ENCODE results near the gene DCP1B. TPM values are rescaled to one million over a fixed set of nuclear protein-coding genes. Genes with fewer than 3 reads are reported as not detected.

DCP1B gene
- total and polyA plus RNA-seq, 2 experiments from 2014 or later, result 27.8 to 27.9 TPM

DNA sequence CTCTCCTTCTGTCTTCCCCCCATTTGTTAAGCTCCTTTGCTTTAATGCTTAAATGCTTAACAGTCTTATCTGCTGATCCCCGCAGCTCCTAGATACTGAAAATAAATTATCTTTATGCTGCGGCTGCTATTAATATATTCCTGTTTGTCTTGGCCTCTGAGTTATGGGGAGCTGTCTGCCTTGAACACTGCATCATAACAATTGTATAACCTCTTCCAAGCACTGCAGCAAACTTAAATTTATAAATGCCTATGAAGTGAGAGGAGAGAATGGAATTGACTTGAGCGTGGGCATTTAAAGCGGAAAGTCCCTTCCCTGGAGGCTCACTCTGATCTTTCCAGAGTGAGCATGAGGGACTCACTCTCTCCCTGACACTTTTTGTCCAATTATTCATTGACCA is 23.1 kb upstream of the DCP1B start:
- peaks cover 9% of the 10 kb centered on the region for H3K4me1 ChIP-seq (ENCODE audit: low read depth)
- no peaks in the 10 kb centered on the region for H3K27me3 ChIP-seq
- H3K4me3 ChIP-seq, result no peak overlapping the region
- no peak for TF ChIP-seq CTCF (IDR thresholded peaks at IDR 0.05; ENCODE audit: low read depth, low read length)
- H3K27ac ChIP-seq, result no peak overlapping the region
- no peaks in the 10 kb centered on the region for H3K9me3 ChIP-seq (ENCODE audit: low read depth)
- no peaks in the 10 kb centered on the region for H3K36me3 ChIP-seq
- DNase-seq (ENCODE audit: low read depth in 1 of 2, low spot score in 1 of 2), result no peak

DNA sequence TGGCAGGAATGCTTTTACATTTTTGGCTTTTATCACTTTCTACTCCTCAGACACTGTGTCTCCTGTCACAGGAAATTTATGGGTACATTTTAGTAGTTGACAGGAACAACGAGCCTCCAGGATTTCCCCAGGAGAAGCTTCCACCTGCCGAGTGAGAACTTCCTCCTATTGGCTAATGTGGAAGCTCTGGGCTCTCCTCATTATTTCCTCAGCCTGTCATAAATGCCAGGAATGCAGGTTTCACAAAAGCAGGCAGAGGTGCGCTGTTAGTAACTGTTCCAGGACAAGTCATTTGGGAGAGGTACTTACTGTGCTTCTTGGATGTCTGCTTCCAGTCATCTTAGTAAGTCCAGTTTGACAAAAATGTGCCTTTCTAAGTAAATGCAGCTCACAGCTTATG is 19.1 kb upstream of the DCP1B start:
- Histone ChIP-seq H3K9me3 (ENCODE audit: low read depth) (no peaks in the 10 kb centered on the region), H3K4me3 (no peak overlapping the region), H3K4me1 (ENCODE audit: low read depth) (no peaks in the 10 kb centered on the region), H3K27ac (no peak overlapping the region), H3K27me3 (no peaks in the 10 kb centered on the region), H3K36me3 (no peaks in the 10 kb centered on the region)
- no peak for DNase-seq (ENCODE audit: low read depth in 1 of 2, low spot score in 1 of 2)
- TF ChIP-seq CTCF (IDR thresholded peaks at IDR 0.05; ENCODE audit: low read depth, low read length), result no peak

DNA sequence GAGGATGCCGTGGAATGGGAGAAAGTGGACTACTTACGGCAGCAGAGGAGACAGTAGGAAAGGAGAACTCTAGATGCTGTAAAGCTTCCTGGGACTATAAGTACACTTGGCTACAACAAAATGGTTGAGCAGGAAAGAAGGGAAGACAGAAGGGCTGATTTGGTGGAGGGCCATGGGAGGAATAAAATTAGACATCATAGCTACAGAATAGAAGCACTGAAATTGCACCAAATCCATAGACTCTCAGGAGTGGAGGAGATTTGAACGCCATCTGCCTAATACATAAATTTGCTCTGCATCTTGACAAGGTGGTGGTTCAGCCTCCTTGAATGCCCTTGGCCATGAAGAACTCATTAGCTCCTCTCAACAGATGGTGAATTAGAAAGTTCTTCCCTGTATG is 16.3 kb upstream of the DCP1B start:
- Histone ChIP-seq H3K36me3 (no peaks in the 10 kb centered on the region), H3K9me3 (ENCODE audit: low read depth) (no peaks in the 10 kb centered on the region), H3K4me1 (ENCODE audit: low read depth) (peaks cover 4% of the 10 kb centered on the region), H3K4me3 (no peak overlapping the region), H3K27me3 (no peaks in the 10 kb centered on the region), H3K27ac (no peak overlapping the region)
- DNase-seq (ENCODE audit: low read depth in 1 of 2, low spot score in 1 of 2), result no peak
- no peak for TF ChIP-seq CTCF (IDR thresholded peaks at IDR 0.05; ENCODE audit: low read depth, low read length)

DNA sequence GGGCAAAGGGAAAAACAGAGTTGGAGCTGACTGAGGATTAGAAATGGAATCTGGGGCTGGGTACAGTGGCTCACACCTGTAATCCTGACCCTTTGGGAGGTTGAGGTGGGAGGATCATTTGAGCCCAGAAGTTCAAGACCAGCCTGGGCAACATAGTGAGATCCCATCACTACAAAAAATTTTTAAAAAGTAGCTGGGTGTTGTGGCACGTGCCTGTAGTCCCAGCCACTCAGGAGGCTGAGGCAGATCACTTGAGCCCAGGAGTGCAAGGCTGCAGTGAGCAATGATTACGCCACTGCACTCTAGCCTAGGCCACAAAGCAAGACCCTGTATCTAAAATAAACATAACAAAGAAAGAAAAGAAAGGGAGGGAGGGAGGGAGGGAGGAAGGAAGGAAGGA is 14.9 kb upstream of the DCP1B start:
- no peak for TF ChIP-seq CTCF (IDR thresholded peaks at IDR 0.05; ENCODE audit: low read depth, low read length)
- no peaks in the 10 kb centered on the region for H3K36me3 ChIP-seq
- H3K27ac ChIP-seq, result no peak overlapping the region
- no peak for DNase-seq (ENCODE audit: low read depth in 1 of 2, low spot score in 1 of 2)
- peaks cover 9% of the 10 kb centered on the region for H3K4me1 ChIP-seq (ENCODE audit: low read depth)
- no peaks in the 10 kb centered on the region for H3K9me3 ChIP-seq (ENCODE audit: low read depth)
- no peak overlapping the region for H3K4me3 ChIP-seq
- H3K27me3 ChIP-seq, result no peaks in the 10 kb centered on the region

DNA sequence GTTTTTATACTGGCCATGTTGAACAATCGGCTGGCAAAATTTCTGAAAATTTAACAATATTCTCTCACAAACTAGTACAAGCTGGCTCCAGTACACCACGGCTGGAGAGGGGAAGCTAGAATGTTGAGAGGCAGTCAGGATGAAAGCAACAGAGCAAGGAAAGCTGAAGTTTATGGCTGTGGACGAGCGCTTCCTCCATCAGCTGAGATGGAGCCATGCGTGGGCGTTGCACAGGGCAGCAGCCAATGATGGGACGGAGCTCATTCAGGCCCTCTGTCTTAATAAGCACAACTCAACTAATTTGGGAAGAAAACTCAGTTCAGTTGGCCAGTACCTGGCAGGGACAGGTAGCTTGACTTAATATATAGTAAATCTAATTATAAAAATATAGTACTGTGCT is 14.1 kb upstream of the DCP1B start:
- Histone ChIP-seq H3K27me3 (no peaks in the 10 kb centered on the region), H3K27ac (no peak overlapping the region)

More for the DNA sequence above, 14.1 kb upstream of the DCP1B start:
- Histone ChIP-seq H3K4me3 (no peak overlapping the region), H3K4me1 (ENCODE audit: low read depth) (peaks cover 16% of the 10 kb centered on the region), H3K9me3 (ENCODE audit: low read depth) (no peaks in the 10 kb centered on the region), H3K36me3 (no peaks in the 10 kb centered on the region)
- TF ChIP-seq CTCF (IDR thresholded peaks at IDR 0.05; ENCODE audit: low read depth, low read length), result no peak
- DNase-seq (ENCODE audit: low read depth in 1 of 2, low spot score in 1 of 2), result no peak
